ENCODE data around the gene PCK2. TPM values are rescaled to one million over a fixed set of nuclear protein-coding genes. Genes with fewer than 3 reads are reported as not detected.

Gene PCK2
- total and polyA plus RNA-seq, 2 of the 8 experiments (the other 6 are each of a cell fraction or from before 2014, with no cell fraction given), result 81.9 to 115 TPM

GRCh38 chr14:24051789-24052655 is 42.1 kb upstream of the PCK2 start, which contains the start of gene CARMIL3 (continued):
- TF ChIP-seq RAD21 (IDR thresholded peaks at IDR 0.05 in 1 of 2, conservative IDR thresholded peaks at IDR 0.05 in 1 of 2; ENCODE audit: low read depth in 2 of 2, low read length in 2 of 2), result no peak
- no peak for TF ChIP-seq ZNF274 (IDR thresholded peaks at IDR 0.05; ENCODE audit: borderline replicate concordance, extremely low read depth, low read length)
- no peak for TF ChIP-seq NANOG (IDR thresholded peaks at IDR 0.05; ENCODE audit: insufficient read depth, low read depth, low read length, poor library complexity, severe bottlenecking)
- no peak for TF ChIP-seq CHD7 (IDR thresholded peaks at IDR 0.05; ENCODE audit: insufficient replicate concordance, low read length)
- TF ChIP-seq SP4 (IDR thresholded peaks at IDR 0.05; ENCODE audit: low read length), result no peak
- no peak for TF ChIP-seq SUZ12 (IDR thresholded peaks at IDR 0.05; ENCODE audit: low read length)
- no peak for TF ChIP-seq KDM1A (IDR thresholded peaks at IDR 0.05; ENCODE audit: borderline replicate concordance, low read length)
- no peak for TF ChIP-seq CEBPB (IDR thresholded peaks at IDR 0.05; ENCODE audit: low read depth, low read length)

Measured in H1 (cell line).